GM23248 (cell line): ENCODE results near the gene GPT2. TPM values are rescaled to one million over a fixed set of nuclear protein-coding genes. Genes with fewer than 3 reads are reported as not detected.
A peak's percentile ranks its signal among the peaks of the same experiment; 100 is the strongest.

ENCODE experiments used
- DNase-seq: peaks from one replicate; pipeline ENCODE4 v3.0.0-alpha.2; 2015
- H2AFZ ChIP-seq: fragments of 200-600 bp; sonication (generic); 2 replicates; pipeline ENCODE4 v1.6.1; 2016; ENCODE audit warnings: antibody characterized with exemption
- H3F3A ChIP-seq: fragments of 200-600 bp; sonication (generic); 2 replicates; pipeline ENCODE4 v1.6.1; 2016; ENCODE audit warnings: mild to moderate bottlenecking, antibody characterized with exemption, mixed run types; ENCODE audit not compliant: insufficient read depth
- H3K27ac ChIP-seq: fragments of 200-600 bp; sonication (generic); 2 replicates; pipeline ENCODE4 v1.5.1; 2016; ENCODE audit warnings: mild to moderate bottlenecking
- H3K27me3 ChIP-seq: fragments of 200-600 bp; sonication (generic); replicated peaks from 2 replicates; pipeline ENCODE4 v1.6.1; 2016; ENCODE audit warnings: mild to moderate bottlenecking; ENCODE audit not compliant: insufficient read depth
- H3K36me3 ChIP-seq: fragments of 200-600 bp; sonication (generic); 2 replicates; pipeline ENCODE4 v1.6.1; 2016; ENCODE audit warnings: low read depth, mild to moderate bottlenecking
- H3K4me1 ChIP-seq: fragments of 200-600 bp; sonication (generic); 2 replicates; pipeline ENCODE4 v1.6.1; 2016; ENCODE audit warnings: mild to moderate bottlenecking; ENCODE audit not compliant: insufficient read depth
- H3K4me2 ChIP-seq: fragments of 200-600 bp; sonication (generic); one replicate; pipeline ENCODE4 v1.6.1; 2016; ENCODE audit warnings: mild to moderate bottlenecking; ENCODE audit not compliant: unreplicated experiment
- H3K4me3 ChIP-seq: fragments of 200-600 bp; sonication (generic); 2 replicates; pipeline ENCODE4 v1.5.1; 2016; ENCODE audit warnings: mild to moderate bottlenecking
- H3K79me2 ChIP-seq: fragments of 200-600 bp; sonication (generic); 2 replicates; pipeline ENCODE4 v1.6.1; 2016; ENCODE audit warnings: mild to moderate bottlenecking; ENCODE audit not compliant: insufficient read depth
- H3K9ac ChIP-seq: fragments of 200-600 bp; sonication (generic); 2 replicates; pipeline ENCODE4 v1.6.1; 2016; ENCODE audit warnings: mild to moderate bottlenecking
- H3K9me2 ChIP-seq: fragments of 200-600 bp; sonication (generic); 2 replicates; pipeline ENCODE4 v1.6.1; 2016; ENCODE audit warnings: mixed run types, mild to moderate bottlenecking, moderate library complexity; ENCODE audit not compliant: insufficient read depth
- H3K9me3 ChIP-seq: fragments of 200-600 bp; sonication (generic); one replicate; pipeline ENCODE4 v1.6.1; 2017; ENCODE audit warnings: low read depth
- H4K20me1 ChIP-seq: fragments of 200-600 bp; sonication (generic); 2 replicates; pipeline ENCODE4 v1.6.0; 2016; ENCODE audit not compliant: insufficient read depth
- EZH2 ChIP-seq: fragments of 200-600 bp; sonication (generic); IDR thresholded peaks from 2 replicates; pipeline ENCODE4 v1.6.1; 2018; ENCODE audit warnings: antibody characterized with exemption, mild to moderate bottlenecking; ENCODE audit not compliant: insufficient read depth, poor library complexity, severe bottlenecking
- EZH2phosphoT487 ChIP-seq: fragments of 200-600 bp; sonication (generic); IDR thresholded peaks from 2 replicates; pipeline ENCODE4 v1.6.1; 2018; ENCODE audit warnings: antibody characterized with exemption, moderate library complexity, mild to moderate bottlenecking, low read depth; ENCODE audit not compliant: insufficient read depth
- WGBS, 2 experiments: methylation state at CpG; one replicate each; pipeline ENCODE4 v1.1.6; 2015 to 2017; ENCODE audit warnings: low lambda C conversion rate in 2 of 2, low coverage in 1 of 2; ENCODE audit errors: missing lambda C conversion rate in 2 of 2; 5-methylcytosine and 5-hydroxymethylcytosine counted together
- in situ Hi-C: fragments of 300-500 bp; cut with MboI; formaldehyde crosslinking; loops from 2 replicates; pipeline ENCODE4 v1.15.0; 2020
- polyA plus RNA-seq: library from polyadenylated mRNA; unstranded; fragments of >200 nt; fragmentation: Nextera tagmentation; extraction: Ambion mirVana; gene quantifications from 2 replicates; pipeline ENCODE4 v1.2.1, GENCODE V29; 2016
- total RNA-seq: library from RNA; depleted of rRNA; stranded (reverse); fragments of >200 nt; shearing (Covaris generic); gene quantifications from 2 replicates; pipeline ENCODE4 v1.2.3, GENCODE V29; 2014

Gene GPT2
- total and polyA plus RNA-seq, 2 experiments from 2014 or later, result 26.9 to 33.7 TPM

- Histone ChIP-seq H3F3A (peaks cover 46% of the 10 kb centered on the region), H3K4me1 (peaks cover 27% of the 10 kb centered on the region), H3K9me3 (no peaks in the 10 kb centered on the region), H4K20me1 (0 out of 2 replicates have a peak, but pooled peaks cover 5% of the 10 kb centered on the region), H3K4me2 (peak overlapping the region; percentile 43), H3K9me2 (no peaks in the 10 kb centered on the region), H3K79me2 (peaks cover 86% of the 10 kb centered on the region), H3K4me3 (no peak overlapping the region), H3K27ac (peak overlapping the region; percentile 78), H3K27me3 (no peaks in the 10 kb centered on the region), H2AFZ (no peak overlapping the region), H3K36me3 (peaks cover 84% of the 10 kb centered on the region), H3K9ac (peak overlapping the region; percentile 40)
- WGBS, 2 experiments, result 72% methylated on average over 9 of the region's 9 CpGs
- in situ Hi-C loops, result no loop called here
- TF ChIP-seq EZH2phosphoT487 (no peak), EZH2 (no peak)
- peak; percentile 73 for DNase-seq
Observed at GRCh38 chr16:46961373-46962353, 77.5 kb downstream of the GPT2 start.

GRCh38 chr16:46962629-46963028 lies 78.5 kb downstream of the GPT2 start:
- TF ChIP-seq EZH2, result no peak
- no peak for TF ChIP-seq EZH2phosphoT487
- Histone ChIP-seq H3K4me3 (no peak overlapping the region), H3K4me2 (peak overlapping the region; percentile 43), H4K20me1 (0 out of 2 replicates have a peak, but pooled peaks cover 5% of the 10 kb centered on the region), H3K79me2 (peaks cover 94% of the 10 kb centered on the region), H2AFZ (no peak overlapping the region), H3K9ac (peak overlapping the region; percentile 40), H3F3A (peaks cover 41% of the 10 kb centered on the region), H3K27me3 (no peaks in the 10 kb centered on the region), H3K9me2 (no peaks in the 10 kb centered on the region), H3K27ac (peak overlapping the region; percentile 78), H3K9me3 (no peaks in the 10 kb centered on the region), H3K36me3 (peaks cover 86% of the 10 kb centered on the region), H3K4me1 (peaks cover 27% of the 10 kb centered on the region)
- peak; percentile 49 for DNase-seq
- 69 to 79% methylated on average over 3 of the region's 3 CpGs for WGBS, 2 experiments
- in situ Hi-C loops, result no loop called here

- H3K4me1 ChIP-seq, result peaks cover 20% of the 10 kb centered on the region
- H3F3A ChIP-seq, result peaks cover 30% of the 10 kb centered on the region
- no peak overlapping the region for H3K4me3 ChIP-seq
- no peak overlapping the region for H2AFZ ChIP-seq
- no peaks in the 10 kb centered on the region for H4K20me1 ChIP-seq
- no peak overlapping the region for H3K27ac ChIP-seq
- in situ Hi-C loops, result no loop called here
- H3K27me3 ChIP-seq, result no peaks in the 10 kb centered on the region
- 95 to 98% methylated on average over 2 of the region's 2 CpGs for WGBS, 2 experiments
- DNase-seq, result no peak
- no peak overlapping the region for H3K4me2 ChIP-seq
- H3K79me2 ChIP-seq, result peaks cover 100% of the 10 kb centered on the region
- H3K9me2 ChIP-seq, result no peaks in the 10 kb centered on the region
- TF ChIP-seq EZH2, result no peak
- no peak for TF ChIP-seq EZH2phosphoT487
- H3K9ac ChIP-seq, result no peak overlapping the region
- H3K36me3 ChIP-seq, result peaks cover 71% of the 10 kb centered on the region
- H3K9me3 ChIP-seq, result no peaks in the 10 kb centered on the region
Observed at GRCh38 chr16:46968063-46968435, 83.9 kb downstream of the GPT2 start.

GRCh38 chr16:46970089-46970488 lies 85.9 kb downstream of the GPT2 start:
- no peaks in the 10 kb centered on the region for H4K20me1 ChIP-seq
- no peak overlapping the region for H3K4me3 ChIP-seq
- no peak overlapping the region for H2AFZ ChIP-seq
- DNase-seq, result no peak
- peaks cover 10% of the 10 kb centered on the region for H3F3A ChIP-seq
- H3K79me2 ChIP-seq, result peaks cover 84% of the 10 kb centered on the region
- H3K9me2 ChIP-seq, result no peaks in the 10 kb centered on the region
- H3K9ac ChIP-seq, result no peak overlapping the region
- TF ChIP-seq EZH2 (no peak), EZH2phosphoT487 (no peak)
- no peak overlapping the region for H3K4me2 ChIP-seq
- WGBS, 2 experiments, result 95 to 96% methylated on average over 2 of the region's 2 CpGs
- no peak overlapping the region for H3K27ac ChIP-seq
- no peaks in the 10 kb centered on the region for H3K9me3 ChIP-seq
- peaks cover 21% of the 10 kb centered on the region for H3K4me1 ChIP-seq
- peaks cover 51% of the 10 kb centered on the region for H3K36me3 ChIP-seq
- in situ Hi-C loops, result no loop called here
- H3K27me3 ChIP-seq, result no peaks in the 10 kb centered on the region
